A549 (cell line): Measurements from ENCODE around the gene TBL1XR1. TPM values are rescaled to one million over a fixed set of nuclear protein-coding genes. Genes with fewer than 3 reads are reported as not detected.

ENCODE experiments used
- ATAC-seq, 2 experiments: fragments of 200-7000 bp in 1 of 2; fragments of >200 bp in 1 of 2; cut with Nextera tagmentation in 1 of 2; cut with Tn5 transposase in 1 of 2; 3 replicates each; pipeline versions ENCODE4 v1.8.0 to v1.9.1; 2018 to 2020; ENCODE audit warnings: mild to moderate bottlenecking in 1 of 2, moderate library complexity in 1 of 2
- CTCF ChIA-PET: fragments of 300-600 bp; sonication (Branson Sonifier 250); formaldehyde crosslinking; extraction: SDS; loops from one replicate; lab custom pipeline; 2021; ENCODE audit warnings: antibody characterized with exemption, inconsistent platforms; lab: Yijun Ruan, JAX
- POLR2A ChIA-PET: fragments of 350-600 bp; formaldehyde crosslinking; extraction: SDS; loops from one replicate; lab custom pipeline; 2021; ENCODE audit warnings: antibody characterized with exemption, inconsistent platforms; lab: Yijun Ruan, JAX
- DNase-seq, 2 experiments: peaks; one replicate each; pipeline versions ENCODE4 v3.0.0 to v3.0.0-alpha.2; 2011 to 2016; ENCODE audit warnings: low read depth in 1 of 2, low spot score in 1 of 2
- FAIRE-seq: peaks from 2 replicates; lab custom pipeline; 2011; peaks lifted over from hg19 to GRCh38; lab: Jason Lieb, UNC
- H3K27ac ChIP-seq, 2 experiments: fragments of >200 bp; sonication (Bioruptor Twin); formaldehyde crosslinking; 3 replicates each; pipeline ENCODE4 v1.5.1; 2016 to 2017
- H3K4me1 ChIP-seq: fragments of >200 bp; sonication (Bioruptor Twin); formaldehyde crosslinking; 3 replicates; pipeline ENCODE4 v1.6.1; 2016
- H3K4me2 ChIP-seq: fragments of >200 bp; sonication (Bioruptor Twin); formaldehyde crosslinking; 3 replicates; pipeline ENCODE4 v1.6.1; 2016
- H3K4me3 ChIP-seq: fragments of >200 bp; sonication (Bioruptor Twin); formaldehyde crosslinking; 3 replicates; pipeline ENCODE4 v1.5.1; 2016
- H3K9me3 ChIP-seq: fragments of >200 bp; sonication (Bioruptor Twin); formaldehyde crosslinking; 3 replicates; pipeline ENCODE4 v1.6.1; 2016
- ATOH8 ChIP-seq: fragments of 250-450 bp; sonication (Bioruptor Pico); IDR thresholded peaks from 2 replicates; pipeline ENCODE4 v1.5.0; 2020; ENCODE audit warnings: low read depth, mild to moderate bottlenecking, moderate library complexity
- BCL3 ChIP-seq: fragments of >200 bp; sonication (Bioruptor Twin); formaldehyde crosslinking; IDR thresholded peaks from 3 replicates; pipeline ENCODE4 v1.6.1; 2016
- BHLHE40 ChIP-seq: IDR thresholded peaks from 2 replicates; pipeline ENCODE4 v1.6.1; 2012; ENCODE audit warnings: low read depth, low read length, inconsistent platforms
- CHD2 ChIP-seq: fragments of 150-350 bp; IDR thresholded peaks from 2 replicates; pipeline ENCODE4 v1.6.1; 2014; ENCODE audit warnings: low read length; ENCODE audit not compliant: partially characterized antibody
- CHD4 ChIP-seq: fragments of 200-600 bp; sonication (generic); IDR thresholded peaks from 2 replicates; pipeline ENCODE4 v1.6.1; 2016; ENCODE audit warnings: antibody characterized with exemption, mild to moderate bottlenecking, borderline replicate concordance
- CTCF ChIP-seq: fragments of >200 bp; sonication (Bioruptor Twin); formaldehyde crosslinking; IDR thresholded peaks from 3 replicates; pipeline ENCODE4 v1.5.1; 2016
- EHMT2 ChIP-seq: fragments of 200-600 bp; sonication (generic); IDR thresholded peaks from 2 replicates; pipeline ENCODE4 v1.6.1; 2016; ENCODE audit warnings: antibody characterized with exemption, low read depth, mild to moderate bottlenecking, moderate library complexity
- ELK1 ChIP-seq: fragments of 150-350 bp; IDR thresholded peaks from 2 replicates; pipeline ENCODE4 v1.6.1; 2014; ENCODE audit warnings: low read depth, mild to moderate bottlenecking, low read length
- EP300 ChIP-seq, 2 experiments: fragments of >200 bp; sonication (Bioruptor Twin); formaldehyde crosslinking; IDR thresholded peaks; 2 replicates in 1 of 2; 3 replicates in 1 of 2; pipeline ENCODE4 v1.6.1; 2016 to 2017
- ESRRA ChIP-seq: fragments of 150-350 bp; IDR thresholded peaks from 2 replicates; pipeline ENCODE4 v1.6.1; 2014; ENCODE audit warnings: mild to moderate bottlenecking, low read length, borderline replicate concordance
- FOXS1 ChIP-seq: fragments of 250-450 bp; sonication (Bioruptor Pico); IDR thresholded peaks from 2 replicates; pipeline ENCODE4 v1.5.0; 2020; ENCODE audit warnings: mild to moderate bottlenecking, moderate library complexity
- HES2 ChIP-seq: fragments of >200 bp; sonication (Bioruptor Twin); formaldehyde crosslinking; IDR thresholded peaks from 2 replicates; pipeline ENCODE4 v1.6.1; 2016
- HEYL ChIP-seq: fragments of 250-450 bp; sonication (Bioruptor Pico); IDR thresholded peaks from 2 replicates; pipeline ENCODE4 v1.8.0; 2021; ENCODE audit warnings: mild to moderate bottlenecking, moderate library complexity
- HOXA7 ChIP-seq: fragments of 250-450 bp; sonication (Bioruptor Pico); IDR thresholded peaks from 2 replicates; pipeline ENCODE4 v1.5.0; 2020; ENCODE audit warnings: mild to moderate bottlenecking, moderate library complexity
- JUNB ChIP-seq: fragments of >200 bp; sonication (Bioruptor Twin); formaldehyde crosslinking; IDR thresholded peaks from 2 replicates; pipeline ENCODE4 v1.6.1; 2016
- MAFK ChIP-seq: fragments of 450-650 bp; IDR thresholded peaks from 2 replicates; pipeline ENCODE4 v1.6.1; 2014; ENCODE audit not compliant: partially characterized antibody
- MAX ChIP-seq: IDR thresholded peaks from 2 replicates; pipeline ENCODE4 v1.6.1; 2012
- RARB ChIP-seq: fragments of 250-450 bp; sonication (Bioruptor Pico); IDR thresholded peaks from 2 replicates; pipeline ENCODE4 v1.8.0; 2021; ENCODE audit warnings: mild to moderate bottlenecking, moderate library complexity
- RCOR1 ChIP-seq: fragments of 150-350 bp; IDR thresholded peaks from 2 replicates; pipeline ENCODE4 v1.6.1; 2014; ENCODE audit warnings: antibody characterized with exemption, low read length, low read depth
- RFX5 ChIP-seq: fragments of 450-650 bp; IDR thresholded peaks from 2 replicates; pipeline ENCODE4 v1.7.1; 2014; ENCODE audit warnings: antibody characterized with exemption, mild to moderate bottlenecking, moderate library complexity
- RNF2 ChIP-seq: fragments of 200-600 bp; sonication (generic); IDR thresholded peaks from 2 replicates; pipeline ENCODE4 v1.6.1; 2016; ENCODE audit warnings: low read depth, mild to moderate bottlenecking, antibody characterized with exemption, moderate library complexity, borderline replicate concordance
- SMC3 ChIP-seq: fragments of >200 bp; sonication (Bioruptor Twin); formaldehyde crosslinking; IDR thresholded peaks from 3 replicates; pipeline ENCODE4 v1.6.1; 2018; ENCODE audit warnings: inconsistent platforms
- TFCP2L1 ChIP-seq: fragments of 250-450 bp; sonication (Bioruptor Pico); IDR thresholded peaks from 2 replicates; pipeline ENCODE4 v1.5.0; 2021; ENCODE audit warnings: mild to moderate bottlenecking
- USF2 ChIP-seq: fragments of 450-650 bp; IDR thresholded peaks from 2 replicates; pipeline ENCODE4 v1.6.1; 2014; ENCODE audit warnings: antibody characterized with exemption
- ZSCAN20 ChIP-seq: fragments of 250-450 bp; sonication (Bioruptor Pico); IDR thresholded peaks from 2 replicates; pipeline ENCODE4 v1.8.0; 2022; ENCODE audit warnings: mild to moderate bottlenecking, moderate library complexity
- WGBS: methylation state at CpG from one replicate; pipeline ENCODE4 v1.1.6; 2017; ENCODE audit errors: missing lambda C conversion rate; 5-methylcytosine and 5-hydroxymethylcytosine counted together
- polyA plus RNA-seq, 4 experiments: library from polyadenylated mRNA; depleted of rRNA in 3 of 4; stranded (reverse); fragments of >200 nt; fragmentation: RNase III in 1 of 4; extraction: RNeasy Plus Mini Kit Qiagen cat#74134 plus additional on column Dnase treatment in 1 of 4; gene quantifications; 2 replicates in 3 of 4; 3 replicates in 1 of 4; pipeline ENCODE4 v1.2.3, GENCODE V29; 2011 to 2017

Gene TBL1XR1
- polyA plus RNA-seq, 2 of the 4 experiments (the other 2 are of a cell fraction): 41.4 to 106 TPM

GRCh38 chr3:176971613-176972174 is 225.6 kb downstream of the TBL1XR1 start:
- no peak overlapping the region for H3K4me2 ChIP-seq
- DNase-seq: no peak
- H3K4me3 ChIP-seq: no peak overlapping the region
- no peaks in the 10 kb centered on the region for H3K4me1 ChIP-seq
- H3K9me3 ChIP-seq: no peaks in the 10 kb centered on the region
- FAIRE-seq: no peak
- H3K27ac ChIP-seq: no peak overlapping the region
- ChIA-PET POLR2A (no interaction called here), CTCF (no interaction called here)
- no peak for ATAC-seq
- 82% methylated on average over 5 of the region's 5 CpGs for WGBS
- TF ChIP-seq HES2 (no peak), ATOH8 (CRISPR knock-in tag) (no peak), CHD4 (no peak), BCL3 (no peak), MAFK (no peak), HOXA7 (no peak), BHLHE40 (no peak), RCOR1 (no peak)

- ATAC-seq: no peak
- DNase-seq: no peak
- no peak for FAIRE-seq
- WGBS: 91% methylated on average over 3 of the region's 3 CpGs
- Histone ChIP-seq H3K4me3 (no peak overlapping the region), H3K4me1 (no peaks in the 10 kb centered on the region), H3K9me3 (no peaks in the 10 kb centered on the region), H3K4me2 (no peak overlapping the region), H3K27ac (no peak overlapping the region)
- no peak for TF ChIP-seq EHMT2
- TF ChIP-seq RARB (CRISPR knock-in tag): no peak
- TF ChIP-seq RNF2: no peak
- no peak for TF ChIP-seq HOXA7
- no peak for TF ChIP-seq ZSCAN20 (CRISPR knock-in tag)
- TF ChIP-seq USF2: no peak
- TF ChIP-seq SMC3: no peak
- TF ChIP-seq ESRRA: no peak
- TF ChIP-seq MAX: no peak
- TF ChIP-seq EP300 (IDR thresholded peaks at IDR 0.05): no peak
- no peak for TF ChIP-seq RFX5
- TF ChIP-seq ELK1: no peak
- no peak for TF ChIP-seq JUNB
- TF ChIP-seq TFCP2L1 (CRISPR knock-in tag): no peak
- no peak for TF ChIP-seq MAFK
- TF ChIP-seq CHD2: no peak
- no peak for TF ChIP-seq HEYL (CRISPR knock-in tag)
- no peak for TF ChIP-seq CTCF
- no peak for TF ChIP-seq FOXS1 (CRISPR knock-in tag)
- CTCF ChIA-PET: no interaction called here
- POLR2A ChIA-PET: no interaction called here
Observed at GRCh38 chr3:176970770-176971169, 226.5 kb downstream of the TBL1XR1 start.
